GM21390 (cell line): Measurements from ENCODE around the gene MAPK11.

Source experiments
- ATAC-seq: cut with Tn5 transposase; IDR thresholded peaks from one replicate; pipeline ENCODE4 v1.9.1; 2021; ENCODE audit not compliant: unreplicated experiment

MAPK11 gene

GRCh38 chr22:50269970-50270665 lies at the start of gene MAPK11:
Gene MAPK11 (minus strand): TSS chr22:50270380. CDS start chr22:50270292, 88 bp downstream.
- ATAC-seq: no peak

- ATAC-seq: no peak
These were observed 49.3 kb upstream of the MAPK11 start for GRCh38 chr22:50319503-50319951.

GRCh38 chr22:50318698-50319411 lies 48.7 kb upstream of the MAPK11 start:
- no peak for ATAC-seq

DNA sequence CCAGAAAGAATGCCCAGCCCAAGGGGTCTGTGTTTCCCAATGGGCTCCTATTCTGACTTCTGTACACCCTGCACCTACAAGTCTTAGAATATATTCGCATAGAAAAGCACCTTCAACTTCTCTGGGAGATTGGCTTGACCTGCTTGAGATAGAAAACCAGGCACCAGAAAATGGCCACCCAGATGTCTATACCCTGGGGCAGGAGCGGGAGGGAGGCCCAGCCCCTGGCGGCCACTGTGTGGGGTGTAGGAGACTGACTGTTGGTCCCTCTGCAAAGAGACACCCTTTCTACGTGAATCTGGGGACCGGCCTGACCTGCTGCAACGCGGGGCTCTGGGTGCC lies 48.1 kb upstream of the MAPK11 start:
- no peak for ATAC-seq

- ATAC-seq: no peak
These were observed 47.5 kb upstream of the MAPK11 start for GRCh38 chr22:50317674-50318073.

GRCh38 chr22:50317178-50317577 lies 47.0 kb upstream of the MAPK11 start:
- ATAC-seq: no peak

- no peak for ATAC-seq
These were observed 46.2 kb upstream of the MAPK11 start for GRCh38 chr22:50316114-50317065.

GRCh38 chr22:50315289-50316113 lies 45.3 kb upstream of the MAPK11 start:
- no peak for ATAC-seq

DNA sequence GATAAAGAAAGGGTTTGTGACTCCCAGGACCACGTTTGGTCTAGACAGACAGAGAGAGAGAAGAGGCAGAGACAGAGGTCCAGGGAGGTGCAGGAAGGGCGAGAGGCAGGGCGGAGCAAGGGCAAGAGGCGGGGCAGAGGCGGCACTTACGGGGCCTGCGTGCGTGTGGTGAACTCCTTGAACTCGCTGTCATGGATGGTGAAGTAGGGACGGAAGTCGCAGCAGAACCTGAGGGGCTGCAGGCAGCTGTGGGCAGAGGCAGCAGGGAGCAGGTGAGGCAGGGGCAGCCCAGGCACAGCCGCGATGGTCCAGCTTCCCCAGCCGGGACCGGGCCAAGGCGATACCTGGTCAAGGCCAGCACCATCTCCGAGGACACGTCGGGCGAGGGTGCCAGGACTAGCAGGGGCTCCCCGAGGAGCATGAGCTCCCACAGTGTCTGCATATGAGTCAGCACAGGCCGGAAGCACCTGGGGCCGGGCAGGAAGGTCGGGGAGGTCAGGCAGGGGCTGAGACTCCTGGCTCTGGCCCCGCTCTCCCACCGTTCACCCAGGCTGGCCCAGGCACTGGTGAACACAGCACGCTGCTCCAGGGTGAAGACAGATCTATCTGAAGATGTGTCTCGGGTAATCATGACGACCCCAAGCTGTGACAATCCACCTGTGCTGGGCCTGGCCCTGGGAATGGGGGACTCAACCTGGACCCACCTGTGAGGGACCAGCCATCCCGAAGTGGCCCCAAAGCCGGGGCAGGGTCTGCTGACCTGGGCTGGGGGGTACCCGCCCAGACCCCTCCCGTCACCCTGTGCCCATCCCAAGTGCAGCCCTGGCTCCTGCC lies 44.5 kb upstream of the MAPK11 start:
- peak; percentile 77 for ATAC-seq

DNA sequence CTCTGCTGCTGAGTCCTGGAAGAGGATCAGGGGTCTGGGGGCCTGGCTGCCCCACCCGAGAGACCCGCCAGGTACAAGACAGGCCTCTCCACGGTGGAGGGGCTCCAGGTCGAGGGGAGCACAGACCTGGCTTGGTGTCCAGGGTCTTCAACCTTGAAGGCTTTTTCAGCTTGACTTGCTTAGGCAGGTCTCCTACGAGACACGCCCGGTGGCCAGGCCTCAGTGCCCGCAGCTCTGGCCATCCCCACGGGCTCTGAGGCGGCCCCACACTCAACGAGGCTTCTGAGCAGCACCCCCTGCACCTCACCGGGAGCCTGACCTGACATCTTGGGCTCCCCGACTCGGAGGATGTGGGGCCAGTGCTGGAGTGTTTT lies 43.9 kb upstream of the MAPK11 start:
- ATAC-seq: no peak

GRCh38 chr22:50313600-50313999 lies 43.4 kb upstream of the MAPK11 start:
- ATAC-seq: no peak

GRCh38 chr22:50313021-50313420 lies 42.8 kb upstream of the MAPK11 start:
- ATAC-seq: no peak

- no peak for ATAC-seq
These were observed 42.2 kb upstream of the MAPK11 start for GRCh38 chr22:50312371-50312770.

GRCh38 chr22:50311606-50312351 lies 41.6 kb upstream of the MAPK11 start:
- no peak for ATAC-seq

- ATAC-seq: no peak
These were observed 40.8 kb upstream of the MAPK11 start for GRCh38 chr22:50310949-50311444.

- no peak for ATAC-seq
These were observed 40.0 kb upstream of the MAPK11 start for GRCh38 chr22:50310031-50310722.

- no peak for ATAC-seq
These were observed 39.4 kb upstream of the MAPK11 start for GRCh38 chr22:50309601-50309991.

DNA sequence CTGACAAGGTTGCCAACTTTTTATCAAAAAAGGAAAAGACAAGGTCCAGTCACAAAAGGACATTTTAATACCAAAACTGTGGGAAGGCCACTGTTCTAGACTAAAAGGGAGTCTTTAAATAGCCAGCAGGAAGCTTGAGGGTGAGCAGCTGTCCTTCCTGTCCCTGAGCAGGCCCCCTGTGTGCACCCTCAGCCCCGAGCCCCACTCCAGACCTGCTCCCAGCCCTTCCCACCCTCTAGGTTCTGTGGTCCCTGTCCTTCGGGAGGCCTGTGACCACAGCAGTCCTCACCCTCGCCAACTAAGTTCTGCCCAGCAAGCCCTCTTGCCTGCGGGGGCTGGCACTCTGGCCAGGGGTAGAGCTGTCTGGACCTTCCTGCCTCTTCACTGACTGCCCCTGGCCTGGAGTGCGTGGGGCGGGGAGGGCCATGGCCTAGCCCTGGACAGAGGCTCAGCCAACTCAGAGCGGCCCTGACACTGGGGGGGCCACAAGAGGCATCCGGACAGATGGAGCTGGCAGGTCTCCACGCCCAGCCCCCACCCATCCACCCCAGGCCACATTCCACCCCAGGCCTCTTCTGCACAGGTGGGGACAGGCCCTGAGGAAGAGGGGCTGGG lies 38.9 kb upstream of the MAPK11 start:
- ATAC-seq: no peak
